Stimulated activated CD8-positive, alpha-beta memory T cell treated with anti-CD3 and anti-CD28 coated beads, Interleukin-7, amount 100 ng/mL, for 48 hours (primary cell): ENCODE measurements around the gene BAX.

Experiments used
- DNase-seq, 2 donors: peaks; one replicate each; pipeline ENCODE4 v3.0.0-alpha.2; 2020; ENCODE audit warnings: low read depth in 1 of 2; ENCODE audit errors: extremely low read depth in 1 of 2

The BAX gene

GRCh38 chr19:48928164-48929025 is 26.3 kb upstream of the BAX start:
- no peak for DNase-seq

GRCh38 chr19:48933382-48933932 is 21.2 kb upstream of the BAX start, which contains the start of gene DHDH:
TSS of gene DHDH (plus strand) at chr19:48933699. CDS start at chr19:48933722, 23 bp downstream.
- DNase-seq = peak; percentile 57 to 71

- no peak for DNase-seq
These were observed 19.8 kb upstream of the BAX start for GRCh38 chr19:48934837-48935236.

GRCh38 chr19:48935864-48936263 is 18.8 kb upstream of the BAX start:
- DNase-seq = no peak

DNA sequence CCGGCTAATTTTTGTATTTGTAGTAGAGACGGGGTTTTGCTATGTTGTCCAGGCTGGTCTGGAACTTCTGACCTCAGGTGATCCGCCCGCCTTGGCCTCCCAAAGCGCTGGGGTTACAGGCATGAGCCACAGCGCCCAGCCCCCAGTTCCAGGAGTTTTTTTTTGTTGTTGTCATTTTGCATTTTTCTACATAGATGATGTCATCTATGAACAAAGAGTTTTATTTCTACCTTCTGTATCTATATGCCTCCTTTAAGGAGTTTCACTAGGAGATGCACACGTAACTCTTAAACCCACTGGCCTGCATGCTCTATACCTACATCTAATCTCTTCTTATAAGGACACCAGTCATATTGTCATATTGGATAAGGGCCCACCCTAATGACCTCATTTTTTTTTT is 16.4 kb upstream of the BAX start:
- no peak for DNase-seq

DNA sequence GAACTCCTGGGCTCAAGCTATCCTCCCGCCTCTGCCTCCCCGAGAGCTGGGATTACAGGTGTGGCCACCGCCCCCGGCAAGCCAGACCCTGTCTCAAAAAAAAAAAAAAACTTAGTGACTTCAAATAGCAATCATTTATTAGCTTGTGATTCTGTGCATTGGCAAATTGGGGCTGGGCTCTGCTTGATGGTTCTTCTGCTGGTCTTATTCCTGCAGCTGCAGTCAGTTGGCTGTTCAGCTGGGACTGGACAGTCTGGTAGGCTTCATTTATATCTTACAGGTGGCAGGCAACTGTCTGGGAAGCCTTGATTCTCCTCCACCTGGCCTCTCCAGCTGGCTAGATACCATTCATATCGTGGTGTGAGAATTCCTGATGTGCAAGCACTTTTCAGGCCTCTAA is 13.8 kb upstream of the BAX start:
- DNase-seq = no peak

DNA sequence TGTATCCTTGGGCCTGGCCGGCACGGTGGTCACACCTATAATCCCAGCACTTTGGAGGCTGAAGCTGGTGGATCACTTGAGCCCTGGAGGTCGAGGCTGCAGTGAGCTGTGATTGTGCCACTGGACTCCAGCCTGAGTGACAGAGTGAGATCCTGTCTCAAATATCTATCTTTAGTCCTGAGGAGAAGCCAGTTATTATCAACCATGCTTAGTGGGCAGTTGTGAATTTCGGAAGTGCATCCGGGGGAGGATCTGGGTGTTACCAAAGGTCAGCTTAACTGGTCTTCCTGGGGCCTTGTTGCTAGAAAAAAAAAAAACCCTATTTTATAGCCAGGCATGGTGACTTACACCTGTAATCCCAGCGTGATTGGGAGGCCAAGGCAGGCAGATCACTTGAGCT is 11.6 kb upstream of the BAX start:
- no peak for DNase-seq

DNA sequence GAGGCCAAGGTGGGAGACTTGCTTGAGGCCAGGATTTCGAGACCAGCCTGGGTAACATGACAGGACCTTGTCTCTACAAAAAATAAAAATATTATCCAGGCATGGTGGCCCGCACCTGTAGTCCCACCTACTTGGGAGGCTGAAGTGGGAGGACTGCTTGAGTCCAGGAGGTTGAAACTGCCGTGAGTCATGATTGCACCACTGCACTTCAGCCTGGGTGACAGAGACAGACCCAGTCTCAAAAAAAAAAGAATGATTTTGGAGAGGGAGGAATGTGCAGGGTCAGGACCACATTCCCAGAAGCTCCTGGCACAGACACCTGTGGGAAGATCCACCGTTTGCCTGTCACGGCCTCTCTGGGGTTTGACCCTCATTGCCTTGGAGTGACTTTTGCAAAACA is 9.3 kb upstream of the BAX start:
- no peak for DNase-seq

- DNase-seq = no peak
These were observed 8.9 kb upstream of the BAX start for GRCh38 chr19:48945817-48946216.

GRCh38 chr19:48946463-48947257 is 8.0 kb upstream of the BAX start:
- no peak for DNase-seq

GRCh38 chr19:48947258-48947542 is 7.5 kb upstream of the BAX start:
- no peak for DNase-seq

DNA sequence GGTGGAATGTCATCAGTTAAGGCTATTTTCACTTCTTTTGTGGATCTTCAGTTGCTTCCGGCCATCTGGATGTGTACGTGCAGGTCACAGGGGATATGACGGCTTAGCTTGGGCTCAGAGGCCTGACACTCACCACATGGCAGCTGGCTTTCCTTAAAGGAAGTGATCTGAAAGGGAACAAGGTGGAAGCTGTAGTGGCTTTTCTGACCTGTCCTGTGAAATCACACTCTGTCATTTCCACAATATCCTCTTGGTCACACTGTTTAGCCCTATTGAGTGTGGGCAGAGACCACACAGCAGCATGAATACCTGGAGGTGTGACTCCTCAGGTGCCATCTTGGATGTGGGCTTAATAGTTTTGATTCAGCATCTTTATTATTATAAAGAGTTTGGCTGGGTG is 4.5 kb upstream of the BAX start:
- DNase-seq = no peak

- no peak for DNase-seq
These were observed 3.7 kb upstream of the BAX start for GRCh38 chr19:48950830-48951519.

- DNase-seq = no peak
These were observed 1.5 kb upstream of the BAX start for GRCh38 chr19:48953141-48953540.

DNA sequence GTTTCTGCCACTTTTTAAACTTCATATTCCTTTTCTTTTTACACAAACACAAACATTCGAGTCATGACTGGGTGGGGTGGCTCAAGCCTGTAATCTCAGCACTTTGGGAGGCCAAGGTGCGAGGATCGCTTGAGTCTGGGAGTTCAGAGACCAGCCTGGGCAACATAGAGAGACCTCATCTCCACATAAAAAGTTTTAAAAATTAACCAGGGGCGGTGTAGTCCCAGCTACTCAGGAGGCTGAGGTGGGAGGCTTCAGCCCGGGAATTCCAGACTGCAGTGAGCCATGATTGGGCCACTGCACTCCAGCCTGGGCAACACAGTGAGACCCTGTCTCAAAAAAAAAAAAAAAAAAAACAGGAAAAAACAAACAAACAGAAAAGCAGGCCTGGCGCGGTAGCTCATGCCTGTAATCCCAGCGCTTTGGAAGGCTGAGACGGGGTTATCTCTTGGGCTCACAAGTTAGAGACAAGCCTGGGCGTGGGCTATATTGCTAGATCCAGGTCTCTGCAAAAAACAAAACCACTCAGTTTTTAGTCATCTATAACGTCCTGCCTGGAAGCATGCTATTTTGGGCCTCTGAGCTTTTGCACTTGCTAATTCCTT is 583 bp upstream of the BAX start:
- DNase-seq = no peak

DNA sequence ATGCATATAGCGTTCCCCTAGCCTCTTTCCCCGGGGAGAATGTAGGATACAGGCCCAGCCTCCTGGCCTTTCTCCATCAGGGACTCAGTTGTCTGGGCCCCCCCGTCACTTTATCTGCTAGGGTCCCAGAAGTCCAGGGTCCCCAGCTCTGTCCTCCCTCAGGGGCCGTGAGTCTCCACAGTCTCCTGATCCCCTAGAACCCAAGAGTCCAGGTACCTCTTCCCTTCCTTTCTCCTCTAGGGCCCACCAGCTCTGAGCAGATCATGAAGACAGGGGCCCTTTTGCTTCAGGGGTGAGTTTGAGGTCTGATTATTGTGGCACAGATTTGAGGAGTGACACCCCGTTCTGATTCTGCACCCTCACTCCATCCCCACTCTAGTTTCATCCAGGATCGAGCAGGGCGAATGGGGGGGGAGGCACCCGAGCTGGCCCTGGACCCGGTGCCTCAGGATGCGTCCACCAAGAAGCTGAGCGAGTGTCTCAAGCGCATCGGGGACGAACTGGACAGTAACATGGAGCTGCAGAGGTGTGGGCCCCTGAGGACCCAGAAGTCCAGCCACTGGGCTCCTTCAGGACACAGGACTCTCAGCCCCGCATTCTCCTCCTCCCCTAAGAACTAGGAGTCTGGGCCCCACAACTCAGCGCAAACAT is 758 bp downstream of the BAX start:
- DNase-seq = no peak

GRCh38 chr19:48958006-48958405 is 3.3 kb downstream of the BAX start:
- DNase-seq = no peak

- DNase-seq = no peak
These were observed 4.9 kb downstream of the BAX start for GRCh38 chr19:48959341-48960239.

DNA sequence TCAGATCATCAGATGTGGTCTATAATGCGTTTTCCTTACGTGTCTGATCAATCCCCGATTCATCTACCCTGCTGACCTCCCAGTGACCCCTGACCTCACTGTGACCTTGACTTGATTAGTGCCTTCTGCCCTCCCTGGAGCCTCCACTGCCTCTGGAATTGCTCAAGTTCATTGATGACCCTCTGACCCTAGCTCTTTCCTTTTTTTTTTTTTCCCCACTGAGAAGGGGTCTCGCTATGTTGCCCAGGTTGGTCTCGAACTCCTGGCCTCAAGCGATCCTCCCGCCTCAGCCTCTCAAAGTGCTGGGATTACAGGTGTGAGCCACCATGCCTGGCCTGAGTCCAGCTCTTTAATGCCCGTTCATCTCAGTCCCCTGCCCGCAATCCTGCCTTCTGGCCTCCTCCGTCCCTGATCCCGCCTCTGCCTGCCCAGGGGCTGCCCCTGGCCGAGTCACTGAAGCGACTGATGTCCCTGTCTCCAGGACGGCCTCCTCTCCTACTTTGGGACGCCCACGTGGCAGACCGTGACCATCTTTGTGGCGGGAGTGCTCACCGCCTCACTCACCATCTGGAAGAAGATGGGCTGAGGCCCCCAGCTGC is 6.5 kb downstream of the BAX start:
- no peak for DNase-seq
